Measurements from ENCODE around the gene PALLD.

- no peak for TF ChIP-seq USF2 (IDR thresholded peaks at IDR 0.05; ENCODE audit: low read depth, low read length)
- TF ChIP-seq USF2 (CRISPR knock-in tag; IDR thresholded peaks at IDR 0.05; ENCODE audit: borderline replicate concordance) = no peak
- no peak for TF ChIP-seq BHLHE40 (IDR thresholded peaks at IDR 0.05; ENCODE audit: low read length)
- no peak for TF ChIP-seq FOXK2 (IDR thresholded peaks at IDR 0.05)
- TF ChIP-seq POLR2A (IDR thresholded peaks at IDR 0.05; ENCODE audit: insufficient read depth in 1 of 2, low read depth in 2 of 2, low read length in 2 of 2) = no peak
- TF ChIP-seq, protein P1, sequence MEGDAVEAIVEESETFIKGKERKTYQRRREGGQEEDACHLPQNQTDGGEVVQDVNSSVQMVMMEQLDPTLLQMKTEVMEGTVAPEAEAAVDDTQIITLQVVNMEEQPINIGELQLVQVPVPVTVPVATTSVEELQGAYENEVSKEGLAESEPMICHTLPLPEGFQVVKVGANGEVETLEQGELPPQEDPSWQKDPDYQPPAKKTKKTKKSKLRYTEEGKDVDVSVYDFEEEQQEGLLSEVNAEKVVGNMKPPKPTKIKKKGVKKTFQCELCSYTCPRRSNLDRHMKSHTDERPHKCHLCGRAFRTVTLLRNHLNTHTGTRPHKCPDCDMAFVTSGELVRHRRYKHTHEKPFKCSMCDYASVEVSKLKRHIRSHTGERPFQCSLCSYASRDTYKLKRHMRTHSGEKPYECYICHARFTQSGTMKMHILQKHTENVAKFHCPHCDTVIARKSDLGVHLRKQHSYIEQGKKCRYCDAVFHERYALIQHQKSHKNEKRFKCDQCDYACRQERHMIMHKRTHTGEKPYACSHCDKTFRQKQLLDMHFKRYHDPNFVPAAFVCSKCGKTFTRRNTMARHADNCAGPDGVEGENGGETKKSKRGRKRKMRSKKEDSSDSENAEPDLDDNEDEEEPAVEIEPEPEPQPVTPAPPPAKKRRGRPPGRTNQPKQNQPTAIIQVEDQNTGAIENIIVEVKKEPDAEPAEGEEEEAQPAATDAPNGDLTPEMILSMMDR (CRISPR knock-in tag; IDR thresholded peaks at IDR 0.05) = no peak
- no peak for TF ChIP-seq NFE2L2 (IDR thresholded peaks at IDR 0.05; ENCODE audit: low read length)
- TF ChIP-seq RELA (CRISPR knock-in tag; IDR thresholded peaks at IDR 0.05) = no peak
- no peak for TF ChIP-seq KDM1A (CRISPR knock-in tag; IDR thresholded peaks at IDR 0.05)
- TF ChIP-seq NR2F6 (IDR thresholded peaks at IDR 0.05) = no peak
- TF ChIP-seq NR2F6 (CRISPR knock-in tag; IDR thresholded peaks at IDR 0.05) = no peak
- no peak for TF ChIP-seq EZH2 (conservative IDR thresholded peaks at IDR 0.05; ENCODE audit: low read depth, low read length)
- TF ChIP-seq ZBTB7A (CRISPR knock-in tag; IDR thresholded peaks at IDR 0.05) = no peak
Observed at GRCh38 chr4:168842186-168842585, 345.3 kb downstream of the PALLD start.
